ENCODE results near the gene MID1IP1. TPM values are rescaled to one million over a fixed set of nuclear protein-coding genes. Genes with fewer than 3 reads are reported as not detected.

The MID1IP1 gene
- total RNA-seq, 2 experiments from 2014 or later, result 74.6 to 79.4 TPM

DNA sequence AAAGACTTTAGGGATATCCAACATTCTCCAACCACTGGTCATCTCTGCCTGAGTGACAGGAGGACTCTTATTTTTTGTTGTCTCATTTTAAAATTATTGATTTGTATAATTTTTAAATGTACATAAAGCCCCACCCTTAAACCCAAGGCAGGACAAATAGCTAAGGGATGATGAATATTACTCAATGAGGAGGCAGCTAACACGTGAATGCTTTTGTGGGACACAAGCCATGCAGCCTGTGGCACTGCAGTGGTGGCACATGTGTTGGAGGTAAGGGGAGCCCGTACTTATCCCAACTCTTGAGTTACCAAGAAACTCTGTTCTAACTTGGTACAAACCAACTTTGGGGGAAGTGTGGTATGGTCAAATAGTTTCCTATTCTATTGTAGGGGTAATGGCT, 19.5 kb downstream of the MID1IP1 start:
- TF ChIP-seq, protein P1, sequence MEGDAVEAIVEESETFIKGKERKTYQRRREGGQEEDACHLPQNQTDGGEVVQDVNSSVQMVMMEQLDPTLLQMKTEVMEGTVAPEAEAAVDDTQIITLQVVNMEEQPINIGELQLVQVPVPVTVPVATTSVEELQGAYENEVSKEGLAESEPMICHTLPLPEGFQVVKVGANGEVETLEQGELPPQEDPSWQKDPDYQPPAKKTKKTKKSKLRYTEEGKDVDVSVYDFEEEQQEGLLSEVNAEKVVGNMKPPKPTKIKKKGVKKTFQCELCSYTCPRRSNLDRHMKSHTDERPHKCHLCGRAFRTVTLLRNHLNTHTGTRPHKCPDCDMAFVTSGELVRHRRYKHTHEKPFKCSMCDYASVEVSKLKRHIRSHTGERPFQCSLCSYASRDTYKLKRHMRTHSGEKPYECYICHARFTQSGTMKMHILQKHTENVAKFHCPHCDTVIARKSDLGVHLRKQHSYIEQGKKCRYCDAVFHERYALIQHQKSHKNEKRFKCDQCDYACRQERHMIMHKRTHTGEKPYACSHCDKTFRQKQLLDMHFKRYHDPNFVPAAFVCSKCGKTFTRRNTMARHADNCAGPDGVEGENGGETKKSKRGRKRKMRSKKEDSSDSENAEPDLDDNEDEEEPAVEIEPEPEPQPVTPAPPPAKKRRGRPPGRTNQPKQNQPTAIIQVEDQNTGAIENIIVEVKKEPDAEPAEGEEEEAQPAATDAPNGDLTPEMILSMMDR (IDR thresholded peaks at IDR 0.05), result no peak
- intact Hi-C loops (cut with micrococcal nuclease), result no loop called here

DNA sequence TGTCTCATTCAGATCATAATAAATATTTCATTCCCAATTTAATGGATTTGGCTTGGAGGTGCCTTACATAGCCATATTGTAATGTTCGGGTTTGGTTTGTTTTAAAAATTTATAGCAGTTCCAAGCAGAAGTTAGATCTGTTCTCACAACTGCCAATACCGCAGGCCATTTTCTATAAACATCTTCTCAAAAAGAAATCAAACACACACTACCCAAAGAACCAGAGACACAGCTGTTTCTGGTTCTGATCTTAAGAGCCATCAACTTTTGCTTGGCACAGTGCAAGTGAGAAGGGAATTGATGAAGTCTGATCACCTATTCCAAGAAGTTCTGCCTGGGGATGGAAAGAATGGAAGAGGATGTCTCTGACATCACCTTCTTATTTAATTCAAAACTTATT, 22.9 kb downstream of the MID1IP1 start:
- no peaks in the 10 kb centered on the region for H3K36me3 Mint-ChIP-seq (ENCODE audit: low read depth)
- TF ChIP-seq, protein P1 (IDR thresholded peaks at IDR 0.05), result no peak
- ChIA-PET CTCF (no interaction called here), POLR2A (no interaction called here)
- intact Hi-C loops (cut with micrococcal nuclease), result no loop called here
- H3K4me1 Mint-ChIP-seq (ENCODE audit: low read depth), result no peaks in the 10 kb centered on the region
- no peaks in the 10 kb centered on the region for H3K27me3 Mint-ChIP-seq
- no peak for ATAC-seq
- no peak overlapping the region for H3K4me3 Mint-ChIP-seq
- no peaks in the 10 kb centered on the region for H3K9me3 Mint-ChIP-seq
- no peak overlapping the region for H3K27ac Mint-ChIP-seq
- DNase-seq, result no peak

More for the DNA sequence above, 19.5 kb downstream of the MID1IP1 start:
- DNase-seq (no peak), ATAC-seq (no peak)
- Mint-ChIP-seq H3K4me3 (no peak overlapping the region), H3K27ac (no peak overlapping the region), H3K9me3 (no peaks in the 10 kb centered on the region), H3K36me3 (ENCODE audit: low read depth) (no peaks in the 10 kb centered on the region), H3K27me3 (no peaks in the 10 kb centered on the region), H3K4me1 (ENCODE audit: low read depth) (peaks cover 9% of the 10 kb centered on the region)
- POLR2A ChIA-PET, result no interaction called here
- CTCF ChIA-PET, result no interaction called here

DNA sequence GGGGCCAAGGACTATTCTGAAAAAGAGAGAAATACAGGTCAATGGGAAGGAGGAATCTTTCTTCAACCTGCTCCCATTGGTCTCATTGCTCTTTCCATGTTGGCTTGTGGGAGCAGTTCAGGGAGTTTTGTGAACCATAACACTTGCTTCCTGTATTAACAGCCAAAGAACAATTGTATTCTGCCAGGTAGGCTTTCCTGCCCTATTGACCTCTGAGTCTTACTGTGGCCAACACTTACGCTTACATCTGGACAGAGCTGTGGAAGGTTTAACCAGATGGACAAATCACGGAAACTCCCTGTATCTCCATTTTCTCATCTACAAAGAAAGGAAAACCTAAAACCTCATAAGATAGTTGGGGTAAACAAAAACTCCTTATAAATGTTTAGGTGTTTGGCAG, 30.7 kb downstream of the MID1IP1 start:
- Mint-ChIP-seq H3K4me1 (ENCODE audit: low read depth) (no peaks in the 10 kb centered on the region), H3K27me3 (no peaks in the 10 kb centered on the region), H3K36me3 (ENCODE audit: low read depth) (no peaks in the 10 kb centered on the region), H3K4me3 (no peak overlapping the region), H3K27ac (no peak overlapping the region), H3K9me3 (no peaks in the 10 kb centered on the region)
- CTCF ChIA-PET, result no interaction called here
- intact Hi-C loops (cut with micrococcal nuclease), result no loop called here
- POLR2A ChIA-PET, result no interaction called here
- no peak for DNase-seq
- TF ChIP-seq, protein P1 (IDR thresholded peaks at IDR 0.05), result no peak
- ATAC-seq, result no peak

DNA sequence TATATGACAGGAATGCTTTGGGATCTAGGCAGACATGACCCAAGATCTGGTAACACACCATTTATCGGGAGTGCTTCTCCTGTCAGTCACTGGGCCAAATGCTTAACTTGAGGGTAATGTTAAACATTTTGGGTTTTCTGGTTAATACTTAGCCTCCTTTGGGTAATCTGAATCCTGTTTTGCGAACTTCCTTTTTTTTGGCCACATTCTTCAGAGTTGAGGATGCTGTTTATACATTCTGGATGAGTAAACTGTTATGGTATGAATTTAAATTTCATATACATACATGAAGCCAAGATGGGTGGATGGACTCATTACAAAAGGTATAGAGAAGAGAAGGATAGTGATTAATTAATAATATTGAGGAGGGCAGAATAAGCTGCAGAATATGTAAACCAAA, 36.1 kb downstream of the MID1IP1 start:
- Mint-ChIP-seq H3K9me3 (no peaks in the 10 kb centered on the region), H3K27me3 (no peaks in the 10 kb centered on the region), H3K36me3 (ENCODE audit: low read depth) (no peaks in the 10 kb centered on the region), H3K27ac (no peak overlapping the region), H3K4me1 (ENCODE audit: low read depth) (no peaks in the 10 kb centered on the region), H3K4me3 (no peak overlapping the region)
- intact Hi-C loops (cut with micrococcal nuclease), result no loop called here
- CTCF ChIA-PET, result no interaction called here
- no peak for ATAC-seq
- POLR2A ChIA-PET, result no interaction called here
- DNase-seq, result no peak
- TF ChIP-seq, protein P1 (IDR thresholded peaks at IDR 0.05), result no peak

DNA sequence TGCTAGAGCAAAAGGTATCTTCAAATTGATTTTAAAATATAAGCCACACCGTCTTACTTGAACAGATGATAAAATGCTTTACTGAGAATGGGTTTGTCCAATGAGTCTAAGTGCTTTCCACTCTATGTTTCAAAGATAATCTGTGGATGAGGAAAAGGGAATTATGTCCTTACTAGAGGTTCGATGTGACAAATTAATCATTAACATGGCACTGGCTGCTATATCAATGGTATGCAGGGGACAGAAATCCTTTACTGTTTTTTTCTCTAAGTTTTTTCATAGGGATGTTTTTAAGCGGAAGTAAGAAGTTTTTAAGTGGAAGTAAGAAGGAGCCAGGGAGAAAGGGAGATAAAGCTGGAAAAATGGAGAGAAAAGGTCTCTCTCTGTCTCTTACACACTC, 38.0 kb downstream of the MID1IP1 start:
- Mint-ChIP-seq H3K27me3 (no peaks in the 10 kb centered on the region), H3K4me1 (ENCODE audit: low read depth) (no peaks in the 10 kb centered on the region), H3K36me3 (ENCODE audit: low read depth) (no peaks in the 10 kb centered on the region), H3K9me3 (no peaks in the 10 kb centered on the region), H3K4me3 (no peak overlapping the region), H3K27ac (no peak overlapping the region)
- ATAC-seq (no peak), DNase-seq (no peak)
- intact Hi-C loops (cut with micrococcal nuclease), result no loop called here
- CTCF ChIA-PET, result no interaction called here
- POLR2A ChIA-PET, result no interaction called here
- TF ChIP-seq, protein P1 (IDR thresholded peaks at IDR 0.05), result no peak
